ENCODE data around the gene SMG5. TPM values are rescaled to one million over a fixed set of nuclear protein-coding genes. Genes with fewer than 3 reads are reported as not detected.

Gene SMG5
- total RNA-seq, 2 experiments from 2014 or later: 51.6 to 56.1 TPM

GRCh38 chr1:156276966-156277381 is 5.7 kb downstream of the SMG5 start:
- H3K9me3 ChIP-seq (ENCODE audit: control insufficient read depth in 1 of 2, insufficient read depth in 1 of 2, low read length in 2 of 2): no peaks in the 10 kb centered on the region
- no peaks in the 10 kb centered on the region for H3K9me3 Mint-ChIP-seq
- intact Hi-C loops (cut with DNase I, micrococcal nuclease): no loop called here
- H3K4me3 ChIP-seq (ENCODE audit: low read length): no peak overlapping the region
- H3K36me3 ChIP-seq (ENCODE audit: insufficient read depth, low read length): peaks cover 68% of the 10 kb centered on the region
- ChIA-PET POLR2A (no interaction called here), CTCF (no interaction called here)
- H3K4me3 Mint-ChIP-seq: no peak overlapping the region
- no peaks in the 10 kb centered on the region for H3K27me3 ChIP-seq (ENCODE audit: control insufficient read depth in 1 of 2, insufficient read depth in 2 of 2, low read length in 2 of 2)
- peaks cover 73% of the 10 kb centered on the region for H3K36me3 Mint-ChIP-seq (ENCODE audit: low read depth)
- ATAC-seq (ENCODE audit: poor library complexity): no peak
- H3K27ac Mint-ChIP-seq: no peak overlapping the region
- TF ChIP-seq, protein P1, sequence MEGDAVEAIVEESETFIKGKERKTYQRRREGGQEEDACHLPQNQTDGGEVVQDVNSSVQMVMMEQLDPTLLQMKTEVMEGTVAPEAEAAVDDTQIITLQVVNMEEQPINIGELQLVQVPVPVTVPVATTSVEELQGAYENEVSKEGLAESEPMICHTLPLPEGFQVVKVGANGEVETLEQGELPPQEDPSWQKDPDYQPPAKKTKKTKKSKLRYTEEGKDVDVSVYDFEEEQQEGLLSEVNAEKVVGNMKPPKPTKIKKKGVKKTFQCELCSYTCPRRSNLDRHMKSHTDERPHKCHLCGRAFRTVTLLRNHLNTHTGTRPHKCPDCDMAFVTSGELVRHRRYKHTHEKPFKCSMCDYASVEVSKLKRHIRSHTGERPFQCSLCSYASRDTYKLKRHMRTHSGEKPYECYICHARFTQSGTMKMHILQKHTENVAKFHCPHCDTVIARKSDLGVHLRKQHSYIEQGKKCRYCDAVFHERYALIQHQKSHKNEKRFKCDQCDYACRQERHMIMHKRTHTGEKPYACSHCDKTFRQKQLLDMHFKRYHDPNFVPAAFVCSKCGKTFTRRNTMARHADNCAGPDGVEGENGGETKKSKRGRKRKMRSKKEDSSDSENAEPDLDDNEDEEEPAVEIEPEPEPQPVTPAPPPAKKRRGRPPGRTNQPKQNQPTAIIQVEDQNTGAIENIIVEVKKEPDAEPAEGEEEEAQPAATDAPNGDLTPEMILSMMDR (IDR thresholded peaks at IDR 0.05): no peak
- H3K4me1 ChIP-seq (ENCODE audit: insufficient read depth, low read length): peaks cover 15% of the 10 kb centered on the region
- no peak for DNase-seq
- no peaks in the 10 kb centered on the region for H3K27me3 Mint-ChIP-seq
- no peak overlapping the region for H3K27ac ChIP-seq (ENCODE audit: low read depth in 1 of 2, low read length in 2 of 2)
- H3K4me1 Mint-ChIP-seq (ENCODE audit: low read depth): peaks cover 24% of the 10 kb centered on the region

DNA sequence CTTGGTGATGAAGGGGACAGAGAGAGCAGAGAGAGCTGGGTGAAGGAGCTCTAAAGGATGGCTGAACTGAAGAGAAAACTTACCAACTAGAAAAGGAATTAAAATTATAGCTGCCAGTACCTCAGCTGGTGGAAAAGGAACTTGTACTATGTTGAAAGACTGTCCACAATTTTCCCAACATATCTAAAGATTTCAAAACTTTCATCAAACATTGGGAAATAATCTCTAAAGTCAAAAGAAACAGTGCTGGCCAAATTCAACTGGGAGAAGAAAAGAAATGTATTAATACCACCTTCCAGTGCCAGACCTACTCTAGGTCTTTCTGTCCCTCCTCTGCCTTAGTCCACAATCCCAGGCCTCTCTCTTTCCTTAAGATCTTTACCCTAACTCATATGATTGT is 6.1 kb downstream of the SMG5 start:
- Mint-ChIP-seq H3K9me3 (no peaks in the 10 kb centered on the region), H3K4me1 (ENCODE audit: low read depth) (peaks cover 21% of the 10 kb centered on the region), H3K27me3 (no peaks in the 10 kb centered on the region), H3K4me3 (no peak overlapping the region), H3K27ac (no peak overlapping the region), H3K36me3 (ENCODE audit: low read depth) (peaks cover 77% of the 10 kb centered on the region)
- Histone ChIP-seq H3K4me3 (ENCODE audit: low read length) (no peak overlapping the region), H3K27me3 (ENCODE audit: control insufficient read depth in 1 of 2, insufficient read depth in 2 of 2, low read length in 2 of 2) (no peaks in the 10 kb centered on the region), H3K9me3 (ENCODE audit: control insufficient read depth in 1 of 2, insufficient read depth in 1 of 2, low read length in 2 of 2) (no peaks in the 10 kb centered on the region), H3K4me1 (ENCODE audit: insufficient read depth, low read length) (peaks cover 11% of the 10 kb centered on the region), H3K27ac (ENCODE audit: low read depth in 1 of 2, low read length in 2 of 2) (no peak overlapping the region), H3K36me3 (ENCODE audit: insufficient read depth, low read length) (peaks cover 72% of the 10 kb centered on the region)
- TF ChIP-seq, protein P1 (IDR thresholded peaks at IDR 0.05): no peak
- intact Hi-C loops (cut with DNase I, micrococcal nuclease): no loop called here
- no peak for ATAC-seq (ENCODE audit: poor library complexity)
- ChIA-PET CTCF (no interaction called here), POLR2A (no interaction called here)
- DNase-seq: no peak

DNA sequence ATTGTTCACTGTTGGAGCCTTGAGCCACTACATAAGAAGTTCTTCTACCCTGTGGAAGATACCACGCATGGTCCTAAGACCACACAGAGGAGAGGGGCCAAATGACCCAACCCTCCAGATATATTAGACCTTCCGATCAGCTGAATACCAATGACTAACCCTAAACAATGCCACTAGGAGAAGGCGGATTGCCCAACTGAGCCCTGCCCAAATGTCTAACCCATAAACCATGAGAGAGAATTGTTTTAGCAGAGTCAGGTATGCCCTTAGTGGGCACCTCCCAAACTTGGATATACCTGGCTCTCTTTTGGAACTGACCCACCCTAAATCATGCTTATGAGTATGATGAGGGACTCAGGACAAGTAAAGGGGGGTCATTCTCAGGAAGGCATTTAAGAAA is 12.3 kb downstream of the SMG5 start:
- ATAC-seq (ENCODE audit: poor library complexity) (no peak), DNase-seq (no peak)
- POLR2A ChIA-PET: interaction anchor here (4.7 kb wide), 1 partner anchor 13 kb away, joined by 24 read pairs; the partner anchor contains the start of genes SMG5 and TMEM79
- Mint-ChIP-seq H3K27me3 (no peaks in the 10 kb centered on the region), H3K4me1 (ENCODE audit: low read depth) (no peaks in the 10 kb centered on the region), H3K27ac (no peak overlapping the region), H3K36me3 (ENCODE audit: low read depth) (peaks cover 89% of the 10 kb centered on the region), H3K4me3 (no peak overlapping the region), H3K9me3 (no peaks in the 10 kb centered on the region)
- CTCF ChIA-PET: interaction anchor here (1.6 kb wide), 1 partner anchor 13 kb away, joined by 3 read pairs; the partner anchor contains the start of gene SMG5
- TF ChIP-seq, protein P1 (IDR thresholded peaks at IDR 0.05): no peak
- intact Hi-C loops (cut with DNase I, micrococcal nuclease): no loop called here
- Histone ChIP-seq H3K27ac (ENCODE audit: low read depth in 1 of 2, low read length in 2 of 2) (no peak overlapping the region), H3K36me3 (ENCODE audit: insufficient read depth, low read length) (peaks cover 91% of the 10 kb centered on the region), H3K4me3 (ENCODE audit: low read length) (no peak overlapping the region), H3K27me3 (ENCODE audit: control insufficient read depth in 1 of 2, insufficient read depth in 2 of 2, low read length in 2 of 2) (no peaks in the 10 kb centered on the region), H3K4me1 (ENCODE audit: insufficient read depth, low read length) (no peaks in the 10 kb centered on the region), H3K9me3 (ENCODE audit: control insufficient read depth in 1 of 2, insufficient read depth in 1 of 2, low read length in 2 of 2) (no peaks in the 10 kb centered on the region)

Measured in CD4-positive, alpha-beta T cell (primary cell).